Fibroblast of villous mesenchyme (primary cell): ENCODE results near the gene DNASE1L1. TPM values are rescaled to one million over a fixed set of nuclear protein-coding genes. Genes with fewer than 3 reads are reported as not detected.

Source experiments
- DNase-seq: peaks from one replicate; pipeline ENCODE4 v3.0.0-alpha.2; 2010; ENCODE audit warnings: low read depth
- H3K4me3 ChIP-seq: 2 replicates; pipeline ENCODE4 v1.5.1; 2011; ENCODE audit warnings: low read depth, mild to moderate bottlenecking, low read length
- total RNA-seq: library from RNA; depleted of rRNA; stranded (reverse); fragments of >200 nt; gene quantifications from 2 replicates; pipeline ENCODE4 v1.2.3, GENCODE V29; 2012
- TF ChIP-seq, protein P1 (sequence below): IDR thresholded peaks from 2 replicates; pipeline ENCODE4 v1.5.1; 2012; ENCODE audit warnings: low read depth, mild to moderate bottlenecking, low read length; ENCODE audit not compliant: insufficient read depth

The DNASE1L1 gene
- total RNA-seq, 1 donor = 53.5 TPM

- no peak for DNase-seq
- no peak overlapping the region for H3K4me3 ChIP-seq
- TF ChIP-seq, protein P1, sequence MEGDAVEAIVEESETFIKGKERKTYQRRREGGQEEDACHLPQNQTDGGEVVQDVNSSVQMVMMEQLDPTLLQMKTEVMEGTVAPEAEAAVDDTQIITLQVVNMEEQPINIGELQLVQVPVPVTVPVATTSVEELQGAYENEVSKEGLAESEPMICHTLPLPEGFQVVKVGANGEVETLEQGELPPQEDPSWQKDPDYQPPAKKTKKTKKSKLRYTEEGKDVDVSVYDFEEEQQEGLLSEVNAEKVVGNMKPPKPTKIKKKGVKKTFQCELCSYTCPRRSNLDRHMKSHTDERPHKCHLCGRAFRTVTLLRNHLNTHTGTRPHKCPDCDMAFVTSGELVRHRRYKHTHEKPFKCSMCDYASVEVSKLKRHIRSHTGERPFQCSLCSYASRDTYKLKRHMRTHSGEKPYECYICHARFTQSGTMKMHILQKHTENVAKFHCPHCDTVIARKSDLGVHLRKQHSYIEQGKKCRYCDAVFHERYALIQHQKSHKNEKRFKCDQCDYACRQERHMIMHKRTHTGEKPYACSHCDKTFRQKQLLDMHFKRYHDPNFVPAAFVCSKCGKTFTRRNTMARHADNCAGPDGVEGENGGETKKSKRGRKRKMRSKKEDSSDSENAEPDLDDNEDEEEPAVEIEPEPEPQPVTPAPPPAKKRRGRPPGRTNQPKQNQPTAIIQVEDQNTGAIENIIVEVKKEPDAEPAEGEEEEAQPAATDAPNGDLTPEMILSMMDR = no peak
These were observed 21.9 kb upstream of the DNASE1L1 start for GRCh38 chrX:154430916-154431315.

GRCh38 chrX:154430479-154430878 is 21.4 kb upstream of the DNASE1L1 start:
- TF ChIP-seq, protein P1 = no peak
- no peak for DNase-seq
- no peak overlapping the region for H3K4me3 ChIP-seq

GRCh38 chrX:154429711-154430110 is 20.7 kb upstream of the DNASE1L1 start:
- peak overlapping the region; percentile 73 for H3K4me3 ChIP-seq
- DNase-seq = no peak
- TF ChIP-seq, protein P1 = no peak

GRCh38 chrX:154428176-154429171 is 19.4 kb upstream of the DNASE1L1 start, which contains the start of gene ATP6AP1:
Gene ATP6AP1 (plus strand): TSS chrX:154428677. CDS start chrX:154428693, 16 bp downstream.
- DNase-seq = peak; percentile 94
- TF ChIP-seq, protein P1 = no peak
- H3K4me3 ChIP-seq = peak within 1 kb of the TSS; percentile 73

GRCh38 chrX:154426916-154427770 is 18.1 kb upstream of the DNASE1L1 start:
- TF ChIP-seq, protein P1 = no peak
- DNase-seq = no peak
- no peak overlapping the region for H3K4me3 ChIP-seq

DNA sequence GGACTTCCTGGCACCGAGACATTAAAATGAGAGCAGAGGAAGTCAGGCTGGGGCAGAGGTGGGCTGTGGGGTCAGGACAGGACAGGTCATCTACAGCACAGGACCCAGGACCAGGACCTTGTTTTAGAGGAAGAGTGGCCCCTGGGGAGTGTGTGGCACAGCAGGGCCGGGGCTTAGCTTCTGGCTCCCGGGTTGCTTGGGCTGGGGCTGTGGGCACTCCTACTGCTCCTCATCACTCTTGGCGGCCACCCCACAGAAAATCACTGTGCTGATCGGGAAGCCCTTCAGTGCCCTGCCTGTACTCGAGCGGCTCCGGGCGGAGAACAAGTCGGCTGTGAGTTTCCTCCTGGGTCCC is 11.3 kb upstream of the DNASE1L1 start:
- no peak overlapping the region for H3K4me3 ChIP-seq
- TF ChIP-seq, protein P1 = no peak
- no peak for DNase-seq
